Measurements from ENCODE around the gene ZBTB24.

- TF ChIP-seq CTCF (IDR thresholded peaks at IDR 0.05; ENCODE audit: poor library complexity) (no peak), EZH2 (IDR thresholded peaks at IDR 0.05; ENCODE audit: borderline replicate concordance) (no peak)
Observed at GRCh38 chr6:109457562-109457996, 25.4 kb downstream of the ZBTB24 start.

Measured in hepatocyte (in vitro differentiated cells).